H54 (cell line): Measurements from ENCODE around the gene FAM3A.
A peak's percentile ranks its signal among the peaks of the same experiment; 100 is the strongest.

Experiments
- DNase-seq: peaks from one replicate; pipeline ENCODE4 v3.0.0; 2011; ENCODE audit warnings: low spot score, mixed read lengths; ENCODE audit not compliant: insufficient read length
- FAIRE-seq: peaks from 3 replicates; lab custom pipeline; 2011; peaks lifted over from hg19 to GRCh38; lab: Jason Lieb, UNC
- POLR2A ChIP-seq: IDR thresholded peaks from 2 replicates; pipeline ENCODE4 v1.6.1; 2011; ENCODE audit warnings: low read depth, mild to moderate bottlenecking, low read length

The FAM3A gene

DNA sequence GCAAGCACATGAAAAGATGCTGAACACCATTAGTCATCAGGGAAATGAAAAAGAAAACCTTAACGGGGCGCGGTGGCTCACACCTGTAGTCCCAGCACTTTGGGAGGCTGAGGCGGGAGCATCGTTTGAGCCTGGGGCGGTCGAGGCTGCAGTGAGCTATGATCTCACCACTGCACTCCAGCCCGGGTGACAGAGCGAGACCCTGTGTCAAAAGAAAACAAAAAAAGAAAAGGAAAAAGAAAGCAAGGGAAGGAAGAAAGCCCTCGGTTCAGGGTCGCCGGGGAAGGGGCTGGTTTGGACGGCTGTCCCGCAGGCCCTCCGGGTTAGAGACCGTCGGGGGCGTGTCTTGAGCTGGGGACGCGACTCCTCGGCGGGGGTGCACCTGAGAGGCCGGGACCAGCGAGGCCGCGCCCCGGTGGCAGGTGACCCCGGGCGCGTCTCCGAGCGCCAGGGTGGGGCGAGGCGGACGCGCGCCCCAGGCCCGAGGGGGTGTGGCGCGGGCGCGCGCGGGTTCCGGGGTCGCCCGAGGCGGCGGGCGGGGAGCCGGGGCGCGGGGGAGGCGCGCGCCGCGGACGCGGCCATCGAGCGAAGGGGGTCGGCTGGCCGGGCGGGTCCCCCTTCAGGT lies 58.4 kb downstream of the FAM3A start:
- DNase-seq, result peak; percentile 60
- TF ChIP-seq POLR2A, result no peak
- no peak for FAIRE-seq
